ENCODE measurements around the gene SH3RF2.

SH3RF2 gene

GRCh38 chr5:146013761-146014160 is 77.4 kb downstream of the SH3RF2 start:
- no peak for DNase-seq

DNA sequence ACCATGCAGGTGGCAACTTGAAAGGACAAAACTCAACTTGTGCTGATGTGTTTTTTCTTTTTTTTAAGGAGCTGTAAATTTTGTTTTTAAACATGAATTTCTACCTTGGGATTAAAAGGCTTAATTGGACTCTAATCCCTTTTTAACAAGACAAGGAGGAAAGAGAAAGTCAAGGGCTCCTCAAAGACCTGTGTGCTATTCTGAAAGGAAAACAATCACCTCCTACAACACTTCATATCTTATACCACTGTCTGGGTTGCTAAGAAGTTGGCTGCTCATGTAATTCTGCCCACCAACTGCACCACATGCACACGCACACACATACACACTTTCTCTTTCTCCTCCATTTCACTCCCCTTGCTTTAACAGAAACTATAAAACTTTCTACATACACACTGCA is 78.6 kb downstream of the SH3RF2 start:
- no peak for DNase-seq

DNA sequence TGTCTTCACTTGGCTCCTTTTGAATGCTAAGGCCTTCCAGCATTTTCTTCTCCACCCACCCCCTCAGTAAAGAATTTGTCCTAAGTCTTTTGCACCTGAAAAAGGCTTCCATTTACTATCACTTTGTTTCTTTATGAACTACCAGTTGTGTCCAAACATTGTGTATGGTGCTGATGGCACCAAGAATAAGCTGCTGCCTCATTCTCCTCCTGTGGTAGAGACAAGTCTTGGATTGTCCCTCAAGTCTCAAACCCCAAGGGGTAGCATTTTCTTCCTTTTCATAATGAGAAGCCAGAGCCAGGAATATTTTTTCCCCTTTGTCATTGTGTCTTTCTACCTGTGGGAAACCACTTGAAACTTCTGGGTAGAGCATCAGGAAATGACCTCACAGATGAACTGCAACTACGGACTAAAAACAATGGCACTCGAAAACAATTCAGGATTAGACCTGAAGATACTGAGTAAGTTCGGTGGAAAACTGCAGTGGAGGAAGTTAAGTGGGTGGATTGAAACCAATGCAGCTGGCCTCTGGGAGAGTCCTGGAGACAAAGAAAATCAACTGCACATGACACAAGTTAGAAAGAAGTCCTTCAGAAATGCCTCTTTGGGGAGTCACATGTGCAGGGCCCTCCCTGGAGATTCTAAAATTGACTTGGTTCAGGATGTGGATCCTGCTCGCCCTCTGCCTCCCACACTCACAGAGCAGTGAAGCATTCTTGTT is 80.5 kb downstream of the SH3RF2 start:
- no peak for DNase-seq

- no peak for DNase-seq
Measured at GRCh38 chr5:146018514-146019375, 82.4 kb downstream of the SH3RF2 start.

GRCh38 chr5:146020100-146020499 is 83.7 kb downstream of the SH3RF2 start:
- no peak for DNase-seq

DNA sequence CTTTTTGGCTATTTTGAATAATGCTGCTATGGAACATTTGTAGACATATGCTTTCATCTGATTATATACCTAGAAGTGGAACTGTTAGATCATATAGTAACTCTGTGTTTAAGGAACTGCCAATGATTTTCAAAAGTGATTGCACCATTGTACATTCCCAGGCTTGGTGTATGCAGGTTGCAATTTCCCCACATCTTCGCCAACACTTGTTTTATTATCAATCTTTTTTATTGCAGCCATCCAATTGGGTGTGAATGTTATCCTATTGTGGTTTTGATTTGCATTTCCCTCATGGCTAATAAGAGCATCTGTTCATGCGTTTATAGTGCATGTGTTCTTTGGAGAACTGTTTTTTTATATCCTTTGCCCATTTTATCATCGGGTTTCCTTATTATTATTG is 87.7 kb downstream of the SH3RF2 start:
- DNase-seq, result no peak

- no peak for DNase-seq
Measured at GRCh38 chr5:146025114-146025680, 88.8 kb downstream of the SH3RF2 start.

- DNase-seq, result no peak
Measured at GRCh38 chr5:146025681-146026080, 89.3 kb downstream of the SH3RF2 start.

DNA sequence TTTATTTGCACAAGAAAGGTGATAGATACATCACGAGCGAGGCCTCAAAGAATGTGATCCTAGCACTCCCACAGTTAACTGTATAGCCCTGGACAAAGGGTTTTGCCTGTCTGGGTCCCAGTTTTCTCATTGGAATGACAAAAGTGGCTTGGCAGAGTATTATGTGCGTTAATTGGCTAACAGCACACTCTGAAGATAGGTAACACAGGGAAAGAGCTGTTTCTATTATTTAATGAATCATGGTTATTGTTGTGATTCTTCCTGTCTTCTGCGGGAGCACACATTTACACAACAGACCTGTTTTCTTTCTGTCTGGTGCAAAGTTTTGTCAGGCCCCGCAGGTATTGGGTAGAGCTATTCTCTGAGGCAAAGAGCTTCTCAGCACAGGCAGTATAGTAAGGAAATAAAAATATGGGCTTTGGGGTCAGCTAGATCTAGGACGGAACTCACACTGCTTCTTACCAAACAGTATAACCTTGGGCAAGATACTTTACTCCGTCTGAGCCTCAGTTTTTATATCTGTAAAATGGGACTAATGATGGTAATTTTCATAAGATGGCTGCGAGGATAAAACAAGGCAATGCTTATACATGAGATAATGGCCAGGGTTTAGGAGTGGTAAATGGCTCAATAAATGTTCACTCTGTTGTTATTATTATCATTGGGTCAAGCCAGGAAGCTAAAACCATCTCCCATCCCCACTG is 90.1 kb downstream of the SH3RF2 start:
- DNase-seq, result no peak

DNA sequence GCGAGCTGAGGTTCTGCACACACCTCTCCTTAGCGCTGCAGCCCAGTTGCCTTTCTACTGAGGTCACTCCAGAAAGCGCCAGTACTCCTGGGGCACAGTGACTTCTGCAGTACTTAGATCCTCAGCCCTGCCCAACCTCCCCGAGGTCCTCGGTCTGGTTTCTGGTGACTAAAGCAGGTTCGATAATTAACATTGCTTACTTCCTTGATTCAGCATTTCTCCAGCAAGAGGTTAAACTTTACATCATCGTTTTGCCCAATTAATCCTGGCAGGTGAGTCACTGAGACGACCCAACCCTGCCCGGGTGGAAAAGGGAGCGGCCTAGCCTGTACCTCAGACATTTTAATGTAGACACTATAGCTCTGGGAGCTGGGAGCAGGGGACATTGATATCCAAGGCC is 91.4 kb downstream of the SH3RF2 start:
- no peak for DNase-seq

DNA sequence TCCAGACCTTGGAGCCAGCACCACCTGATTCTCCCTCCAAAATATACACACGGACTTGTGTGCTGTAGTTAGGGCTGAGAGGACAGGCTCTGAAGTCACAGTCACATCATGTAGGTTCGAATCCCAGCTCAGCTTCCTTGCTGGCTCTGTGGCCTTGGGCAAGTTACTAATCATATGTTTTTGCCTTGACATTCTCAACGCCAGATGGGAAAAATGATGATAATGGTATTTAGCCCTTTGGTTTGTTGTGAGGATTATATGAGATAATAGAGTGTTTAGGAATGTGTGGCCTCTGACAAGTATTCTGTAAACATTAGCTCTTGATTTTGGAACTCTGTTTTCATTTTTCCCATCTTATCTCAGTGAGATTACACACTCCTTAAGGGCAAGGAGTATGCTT is 96.5 kb downstream of the SH3RF2 start:
- DNase-seq, result no peak

- no peak for DNase-seq
Measured at GRCh38 chr5:146034127-146034526, 97.7 kb downstream of the SH3RF2 start.

DNA sequence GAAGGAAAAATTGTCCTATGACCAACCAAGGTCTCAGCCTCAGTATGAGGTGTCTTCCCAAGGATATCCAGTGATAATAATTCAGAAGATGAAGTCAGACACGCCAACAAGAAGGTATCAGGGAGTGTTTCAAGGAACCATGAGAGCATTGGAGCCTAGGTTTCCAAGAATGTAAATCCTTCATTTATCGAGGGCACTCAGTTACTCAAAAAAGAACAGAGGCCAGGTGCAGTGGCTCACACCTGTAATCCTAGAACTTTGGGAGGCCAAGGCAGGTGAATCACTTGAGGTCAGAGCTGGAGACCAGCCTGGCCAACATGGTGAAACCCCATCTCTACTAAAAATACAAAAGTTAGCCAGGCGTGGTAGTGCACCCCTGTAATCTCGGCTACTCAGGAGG is 98.2 kb downstream of the SH3RF2 start:
- no peak for DNase-seq

DNA sequence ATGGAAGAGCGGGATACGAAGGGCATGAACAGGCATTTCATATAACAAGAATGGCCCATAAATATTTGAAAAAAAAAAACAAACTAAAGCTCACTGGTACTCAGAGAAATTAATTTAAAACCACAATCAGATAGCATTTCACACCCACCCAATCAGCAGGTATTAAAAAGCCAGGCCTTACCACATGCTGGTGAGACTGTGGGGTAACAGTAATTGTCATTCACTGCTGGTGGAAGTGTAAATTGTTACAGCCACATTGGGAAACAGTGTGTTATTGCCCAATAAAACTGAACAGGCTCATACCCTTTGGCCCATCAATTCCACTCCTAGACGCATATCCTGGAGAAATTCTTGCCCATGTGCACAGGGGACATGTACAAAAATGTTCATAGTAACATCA is 103.0 kb downstream of the SH3RF2 start:
- DNase-seq, result no peak

DNA sequence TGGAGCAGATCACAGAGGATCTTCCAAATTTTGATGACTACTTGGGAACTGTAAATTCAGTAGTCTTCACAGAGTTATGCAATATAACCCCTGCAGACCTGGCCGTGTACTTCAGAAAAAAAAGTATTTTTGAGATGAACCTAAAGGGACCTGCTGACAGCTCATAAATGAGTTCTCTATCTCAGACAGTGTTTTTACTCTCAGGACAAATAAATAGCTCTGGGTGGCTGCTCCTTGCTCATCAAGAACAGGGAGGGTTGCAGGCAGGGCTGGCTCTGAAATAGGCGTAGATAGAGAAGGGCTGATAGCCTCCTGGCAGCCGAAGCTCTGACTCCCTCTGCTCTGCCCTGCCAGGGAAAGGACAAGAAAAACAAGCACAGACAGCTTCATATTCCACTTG is 104.1 kb downstream of the SH3RF2 start:
- DNase-seq, result no peak

DNA sequence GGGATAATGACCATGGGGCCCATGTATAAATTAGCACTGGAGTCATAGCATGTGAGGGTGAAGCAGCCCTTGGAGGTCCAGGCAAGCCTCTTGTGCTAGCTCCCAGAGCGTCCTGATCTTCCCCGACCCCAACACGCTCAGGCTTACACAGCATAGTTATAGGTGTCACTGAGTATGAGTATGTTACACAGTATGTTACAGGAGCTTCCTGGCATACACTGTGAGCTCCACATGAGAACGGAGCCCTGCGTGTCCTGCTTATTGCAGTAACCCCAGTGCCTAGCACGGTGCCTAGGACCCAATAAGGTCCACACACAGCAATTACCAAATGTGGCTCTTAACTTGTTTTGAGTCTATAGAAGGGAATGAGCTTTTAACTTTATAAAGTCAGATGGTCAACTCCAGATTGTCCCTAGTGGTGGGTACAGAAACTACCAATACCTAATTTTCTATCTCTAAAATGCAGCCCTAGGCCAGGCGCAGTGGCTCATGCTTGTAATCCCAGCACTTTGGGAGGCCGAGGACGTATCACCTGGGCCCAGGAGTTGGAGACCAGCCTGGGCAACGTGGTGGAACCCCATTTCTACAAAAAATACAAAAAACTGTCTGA is 104.9 kb downstream of the SH3RF2 start:
- peak; percentile 2 for DNase-seq

- DNase-seq, result no peak
Measured at GRCh38 chr5:146042628-146043279, 106.4 kb downstream of the SH3RF2 start.

- no peak for DNase-seq
Measured at GRCh38 chr5:146043722-146044121, 107.3 kb downstream of the SH3RF2 start.

GRCh38 chr5:146047396-146047795 is 111.0 kb downstream of the SH3RF2 start:
- DNase-seq, result no peak

- peak; percentile 42 for DNase-seq
Measured at GRCh38 chr5:146048994-146049703, 112.8 kb downstream of the SH3RF2 start.

GRCh38 chr5:146049704-146050026 is 113.3 kb downstream of the SH3RF2 start:
- DNase-seq, result no peak

DNA sequence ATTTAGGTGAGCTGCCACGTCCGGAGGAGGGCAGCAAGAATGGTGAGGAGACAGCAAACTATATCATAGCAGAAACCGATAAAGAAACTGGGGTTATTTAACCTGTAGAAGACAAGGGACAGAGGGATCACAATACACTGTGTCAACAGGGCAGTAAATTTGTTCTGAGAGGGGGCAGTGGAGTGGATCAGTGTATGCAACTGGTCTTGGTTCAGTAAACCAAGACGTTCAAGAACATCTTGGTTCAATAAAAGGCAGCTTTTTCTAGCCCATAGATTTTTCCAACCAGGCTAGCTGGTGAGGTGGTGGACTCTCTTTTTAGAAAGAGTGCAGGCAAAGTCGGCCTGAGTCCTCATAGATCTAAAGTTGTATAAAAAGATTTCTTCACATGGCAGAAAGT is 113.7 kb downstream of the SH3RF2 start:
- DNase-seq, result no peak

Data from NCI-H510A treated with DMSO at 0.1 percent for 48 hours (cell line).